Small intestine (tissue), 7 donors: ENCODE data around the gene EPAS1. TPM values are rescaled to one million over a fixed set of nuclear protein-coding genes. Genes with fewer than 3 reads are reported as not detected.

Source experiments
- DNase-seq, 2 donors: peaks; one replicate each; pipeline versions ENCODE4 v3.0.0 to v3.0.0-alpha.2; 2013
- FAIRE-seq: peaks from 2 replicates; lab custom pipeline; 2012; peaks lifted over from hg19 to GRCh38; lab: Jason Lieb, UNC
- H3K27ac ChIP-seq, 3 donors: one replicate each; pipeline ENCODE4 v1.5.1; 2013; ENCODE audit warnings: low read length in 2 of 3, mild to moderate bottlenecking in 2 of 3, control low read depth in 1 of 3, inconsistent platforms in 1 of 3, low read depth in 1 of 3, moderate library complexity in 1 of 3
- H3K27me3 ChIP-seq, 3 donors: one replicate each; pipeline ENCODE4 v1.6.1; 2013; ENCODE audit warnings: low read length in 3 of 3, inconsistent platforms in 1 of 3; ENCODE audit not compliant: control insufficient read depth in 3 of 3, insufficient read depth in 3 of 3
- H3K36me3 ChIP-seq, 3 donors: one replicate each; pipeline ENCODE4 v1.6.1; 2013; ENCODE audit warnings: low read length in 3 of 3, inconsistent platforms in 1 of 3, low read depth in 1 of 3, mild to moderate bottlenecking in 1 of 3, moderate library complexity in 1 of 3; ENCODE audit not compliant: control insufficient read depth in 3 of 3, insufficient read depth in 2 of 3
- H3K4me1 ChIP-seq, 3 donors: one replicate each; pipeline ENCODE4 v1.6.1; 2013; ENCODE audit warnings: low read length in 2 of 3, inconsistent platforms in 1 of 3, low read depth in 1 of 3, mild to moderate bottlenecking in 1 of 3, moderate library complexity in 1 of 3; ENCODE audit not compliant: control insufficient read depth in 3 of 3, insufficient read depth in 2 of 3
- H3K4me3 ChIP-seq, 3 donors: one replicate each; pipeline ENCODE4 v1.5.1; 2013; ENCODE audit warnings: low read length in 3 of 3, control low read depth in 1 of 3, inconsistent platforms in 1 of 3, low read depth in 1 of 3, mild to moderate bottlenecking in 1 of 3, moderate library complexity in 1 of 3
- H3K9me3 ChIP-seq, 2 donors: one replicate each; pipeline ENCODE4 v1.6.1; 2013; ENCODE audit warnings: low read depth in 1 of 2, low read length in 1 of 2; ENCODE audit not compliant: control insufficient read depth in 2 of 2, insufficient read depth in 1 of 2
- WGBS, 3 donors: extraction: QIAGEN DNeasy Blood & Tissue Kit; methylation state at CpG; one replicate each; pipeline ENCODE4 v1.1.7; 2013; 5-methylcytosine and 5-hydroxymethylcytosine counted together
- polyA plus RNA-seq, 4 donors: library from polyadenylated mRNA; stranded (reverse) in 3 of 4; unstranded in 1 of 4; fragments of 200-250 nt in 3 of 4; fragments of 120-200 nt in 1 of 4; gene quantifications; one replicate each; pipeline versions ENCODE4 v1.2.1 to v1.2.3, GENCODE V29; 2013
- donor health status: healthy with polysubstance abuse.
- donor health status: control.
- donor health status: control.
- donor health status: Bipolar disorder and iron deficiency.
- donor health status: healthy.

The EPAS1 gene
- polyA plus RNA-seq, 4 donors, result 22.7 to 106 (median 64.1) TPM

- no peak for DNase-seq
- H3K4me1 ChIP-seq, result peaks cover 27 to 57% (median 40%) of the 10 kb centered on the region in 3 donors
- H3K4me3 ChIP-seq, result no peak overlapping the region
- WGBS, 3 donors, result 49 to 57% (median 56%) methylated on average over 7 of the region's 7 CpGs
- no peak for FAIRE-seq
- H3K9me3 ChIP-seq, result no peaks in the 10 kb centered on the region
- peak overlapping the region in 1 of 3 donors; percentile 34 for H3K27ac ChIP-seq
- H3K36me3 ChIP-seq, result no peaks in the 10 kb centered on the region
- H3K27me3 ChIP-seq, result no peaks in the 10 kb centered on the region
Observed at GRCh38 chr2:46329803-46330775, 32.9 kb downstream of the EPAS1 start.

- WGBS, 3 donors, result 26 to 60% (median 42%) methylated on average over 8 of the region's 8 CpGs
Observed at GRCh38 chr2:46331109-46331766, 34.0 kb downstream of the EPAS1 start.

GRCh38 chr2:46332686-46333281, 35.6 kb downstream of the EPAS1 start:
- Histone ChIP-seq H3K4me1 (peaks cover 24 to 67% (median 62%) of the 10 kb centered on the region in 3 donors), H3K27ac (peak overlapping the region in 2 of 3 donors; percentile 42 to 73), H3K27me3 (no peaks in the 10 kb centered on the region), H3K36me3 (no peaks in the 10 kb centered on the region), H3K4me3 (no peak overlapping the region), H3K9me3 (no peaks in the 10 kb centered on the region)
- WGBS, 3 donors, result 65 to 76% (median 70%) methylated on average over 8 of the region's 8 CpGs
- DNase-seq, result no peak
- FAIRE-seq, result no peak

More at GRCh38 chr2:46331109-46331766, 34.0 kb downstream of the EPAS1 start:
- H3K27me3 ChIP-seq, result no peaks in the 10 kb centered on the region
- H3K4me1 ChIP-seq, result peaks cover 27 to 61% (median 49%) of the 10 kb centered on the region in 3 donors
- H3K27ac ChIP-seq, result peak overlapping the region in 2 of 3 donors; percentile 42 to 61
- no peak for FAIRE-seq
- no peak overlapping the region for H3K4me3 ChIP-seq
- H3K36me3 ChIP-seq, result no peaks in the 10 kb centered on the region
- peak in 1 of 2 donors; percentile 44 for DNase-seq
- H3K9me3 ChIP-seq, result no peaks in the 10 kb centered on the region

GRCh38 chr2:46333912-46334311, 36.7 kb downstream of the EPAS1 start:
- H3K4me1 ChIP-seq, result peaks cover 22 to 67% (median 66%) of the 10 kb centered on the region in 3 donors
- no peak overlapping the region for H3K4me3 ChIP-seq
- FAIRE-seq (no peak), DNase-seq (no peak)
- H3K36me3 ChIP-seq, result no peaks in the 10 kb centered on the region
- WGBS, 3 donors, result 84 to 92% (median 89%) methylated on average over 4 of the region's 4 CpGs
- no peaks in the 10 kb centered on the region for H3K9me3 ChIP-seq
- H3K27ac ChIP-seq, result peak overlapping the region in 2 of 3 donors; percentile 57 to 73
- no peaks in the 10 kb centered on the region for H3K27me3 ChIP-seq

- Histone ChIP-seq H3K27ac (peak overlapping the region; percentile 57 to 91 (median 74)), H3K4me1 (peaks cover 17 to 67% (median 66%) of the 10 kb centered on the region in 3 donors), H3K36me3 (no peaks in the 10 kb centered on the region), H3K9me3 (no peaks in the 10 kb centered on the region), H3K27me3 (no peaks in the 10 kb centered on the region), H3K4me3 (no peak overlapping the region)
- DNase-seq, result no peak
- FAIRE-seq, result no peak
- 42 to 52% (median 43%) methylated on average over 6 of the region's 6 CpGs for WGBS, 3 donors
Observed at GRCh38 chr2:46334389-46335271, 37.4 kb downstream of the EPAS1 start.

- FAIRE-seq (no peak), DNase-seq (peak; percentile 91)
- peak overlapping the region; percentile 57 to 91 (median 74) for H3K27ac ChIP-seq
- 12 to 27% (median 24%) methylated on average over 22 of the region's 22 CpGs for whole genome bisulfite sequencing, 3 donors
- H3K4me3 ChIP-seq, result peak overlapping the region in 2 of 3 donors; percentile 19 to 40
- no peaks in the 10 kb centered on the region for H3K36me3 ChIP-seq
- H3K4me1 ChIP-seq, result peaks cover 12 to 63% (median 59%) of the 10 kb centered on the region in 3 donors
- no peaks in the 10 kb centered on the region for H3K9me3 ChIP-seq
- H3K27me3 ChIP-seq, result no peaks in the 10 kb centered on the region
Observed at GRCh38 chr2:46335391-46336282, 38.4 kb downstream of the EPAS1 start.
